HG03135 (cell line): ENCODE data around the gene ZBTB7C.

Source experiments
- ATAC-seq: cut with Tn5 transposase; IDR thresholded peaks from one replicate; pipeline ENCODE4 v1.9.1; 2021; ENCODE audit warnings: mild to moderate bottlenecking, moderate library complexity; ENCODE audit not compliant: unreplicated experiment

ZBTB7C gene

DNA sequence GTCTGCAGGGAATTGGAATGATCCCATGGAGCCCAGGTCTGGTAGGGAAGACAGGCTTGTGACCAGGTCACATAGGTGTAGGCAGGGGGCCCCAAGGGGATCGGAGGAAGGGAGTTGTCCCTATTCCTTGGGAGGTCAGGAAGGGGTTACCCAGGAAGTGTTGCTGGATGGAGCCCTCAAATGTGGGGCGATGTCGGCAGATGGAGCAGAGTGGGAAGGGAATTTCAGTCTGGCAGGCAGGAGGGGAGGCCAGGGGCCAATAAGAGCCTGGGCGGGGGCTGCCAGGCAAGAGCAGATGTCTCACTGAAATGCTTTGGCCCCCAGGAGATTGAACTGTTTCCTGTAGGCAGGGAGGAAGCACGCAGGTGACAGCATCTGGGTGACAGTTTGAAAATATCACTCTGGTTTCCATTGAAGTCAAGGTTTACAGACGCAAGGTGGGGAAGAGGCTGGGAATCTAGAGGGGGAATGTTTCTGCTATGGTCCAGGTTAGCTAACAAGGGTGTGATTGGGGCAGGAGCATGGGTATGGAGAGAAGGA lies 397.2 kb downstream of the ZBTB7C start:
- ATAC-seq = no peak

DNA sequence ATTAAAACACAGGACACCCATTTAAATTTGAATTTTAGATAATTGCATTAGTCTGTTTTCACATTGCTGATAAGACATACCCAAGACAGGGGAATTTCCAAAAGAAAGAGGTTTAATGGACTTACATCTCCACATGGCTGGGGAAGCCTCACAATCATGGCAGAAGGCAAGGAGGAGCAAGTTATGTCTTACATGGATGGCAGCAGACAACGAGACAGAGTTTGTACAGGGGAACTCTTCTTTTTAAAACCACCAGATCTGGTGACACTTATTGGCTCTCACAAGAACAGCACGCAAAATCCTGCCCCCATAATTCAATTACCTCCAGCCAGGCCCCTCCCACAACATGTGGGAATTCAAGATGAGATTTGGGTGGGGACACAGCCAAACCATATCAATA lies 398.9 kb downstream of the ZBTB7C start:
- no peak for ATAC-seq

DNA sequence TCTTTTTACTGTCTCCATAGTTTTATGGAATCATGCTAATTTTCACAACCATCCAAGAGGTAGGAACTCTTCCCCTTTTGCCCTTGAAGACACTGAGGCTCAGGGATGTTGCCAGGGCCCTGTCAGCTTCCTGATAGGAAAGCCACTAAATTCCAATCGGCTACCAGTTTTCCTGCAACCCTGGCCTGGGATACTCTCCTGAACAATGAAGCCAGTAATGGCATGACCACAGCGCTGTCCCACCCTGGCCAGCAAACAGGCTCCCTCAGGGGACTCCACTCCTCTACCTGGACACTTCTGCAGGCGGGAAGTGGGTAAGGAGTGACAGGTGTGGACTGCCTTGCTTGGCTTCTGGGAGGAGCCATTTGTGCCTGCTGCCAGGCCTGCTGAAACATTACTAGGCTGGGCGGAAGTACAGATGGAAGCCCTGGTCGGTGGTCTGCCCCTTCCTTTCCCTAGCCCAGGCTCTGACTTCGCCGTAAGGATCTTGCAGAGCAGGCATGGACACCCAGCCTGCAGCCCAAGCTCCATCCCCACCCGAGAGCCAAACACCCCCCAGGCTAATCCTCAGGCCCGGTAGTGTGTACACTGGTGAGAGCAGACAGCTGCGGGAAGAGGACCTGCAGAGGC lies 400.0 kb downstream of the ZBTB7C start:
- no peak for ATAC-seq

DNA sequence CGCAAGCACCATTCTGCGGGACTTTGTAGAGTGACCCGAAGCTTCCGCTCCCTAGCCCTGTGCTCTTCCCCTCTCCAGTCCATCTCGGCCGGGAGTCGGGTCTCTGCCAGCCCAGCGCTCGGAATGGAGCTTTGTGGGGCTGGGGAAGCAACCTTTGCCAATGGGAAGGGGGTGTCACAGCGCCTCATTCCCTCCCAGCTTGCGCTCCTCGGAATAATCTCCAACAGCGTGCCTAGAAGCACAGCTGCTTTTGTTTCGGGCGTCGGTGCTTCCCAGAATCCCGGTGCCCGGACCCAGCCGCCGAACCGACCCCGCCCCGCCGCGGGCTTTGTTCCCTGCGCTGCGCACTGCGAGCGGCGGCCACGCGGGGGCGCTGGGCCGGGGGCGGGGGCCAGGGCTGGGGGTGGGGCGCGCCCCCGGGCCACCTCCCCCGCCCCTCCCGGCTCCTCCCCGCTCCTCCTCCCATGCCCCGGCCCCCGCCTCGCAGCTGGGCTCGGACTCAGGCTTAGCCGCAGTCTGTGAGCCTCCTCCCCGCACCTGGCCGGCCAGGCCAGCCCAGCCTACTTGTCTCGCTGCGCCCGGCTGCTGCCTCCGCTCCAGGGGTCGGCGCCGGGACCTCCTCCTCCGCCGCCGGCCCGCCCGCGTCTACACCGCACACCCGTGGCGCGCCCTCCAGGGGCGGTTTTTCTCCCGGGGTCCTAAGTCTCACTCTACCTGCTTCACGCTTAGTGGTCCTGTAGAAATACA lies 401.1 kb downstream of the ZBTB7C start:
- peak; percentile 65 for ATAC-seq

DNA sequence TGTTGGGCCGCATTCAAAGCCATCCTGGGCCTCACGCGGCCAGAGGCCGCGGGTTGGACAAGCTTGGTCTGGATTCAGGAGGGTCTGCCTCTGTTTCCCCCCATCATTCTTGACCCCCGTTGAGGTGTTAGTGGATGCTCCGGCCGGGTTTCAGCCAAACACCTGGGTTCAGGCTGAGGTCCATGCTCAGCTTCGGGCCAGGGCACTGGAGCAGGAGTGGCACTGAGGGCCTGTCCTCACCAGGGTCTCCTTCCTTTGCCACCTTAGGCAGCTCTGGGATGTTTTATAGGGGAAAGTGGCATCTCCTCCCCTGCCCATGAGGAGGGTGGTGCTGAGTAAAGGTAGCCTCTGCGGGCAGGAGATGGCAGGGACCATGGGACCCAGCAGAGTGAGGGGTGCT lies 401.8 kb downstream of the ZBTB7C start:
- no peak for ATAC-seq

DNA sequence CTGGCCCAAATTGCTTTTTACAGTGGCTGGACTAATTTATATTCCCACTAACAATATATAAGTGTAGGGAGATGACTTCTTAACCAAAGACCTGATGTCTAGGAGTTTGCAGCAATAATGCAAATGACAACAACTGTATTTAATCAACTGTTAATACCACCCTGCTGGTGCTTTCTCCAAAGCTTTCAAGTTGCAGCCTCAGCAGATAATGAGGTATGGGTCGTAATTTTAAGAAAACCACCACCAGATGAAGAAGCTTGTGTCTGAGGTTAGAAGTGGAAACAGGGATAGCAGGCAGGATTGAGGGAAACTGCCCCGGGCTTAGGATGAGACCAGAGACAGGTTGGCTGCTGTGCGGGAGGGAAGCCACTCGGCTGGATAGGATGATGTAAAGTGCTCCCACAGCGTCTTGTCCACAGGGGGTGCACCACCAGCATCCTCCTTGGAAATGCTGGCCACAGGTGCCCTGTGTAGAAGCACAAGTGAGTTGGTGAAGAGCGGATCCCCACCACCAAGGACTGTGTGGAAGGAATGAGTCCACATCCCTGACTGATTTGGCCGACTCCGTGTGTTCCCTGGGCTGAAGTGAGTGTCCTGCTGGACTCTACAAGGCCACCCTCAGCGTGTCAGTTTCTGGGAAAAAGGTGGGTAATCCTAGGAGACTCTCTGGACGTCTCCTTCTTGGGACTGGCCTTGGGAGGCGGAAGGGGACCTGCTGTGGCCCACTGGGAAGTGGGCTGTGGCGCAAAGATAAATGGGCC lies 402.6 kb downstream of the ZBTB7C start:
- no peak for ATAC-seq

DNA sequence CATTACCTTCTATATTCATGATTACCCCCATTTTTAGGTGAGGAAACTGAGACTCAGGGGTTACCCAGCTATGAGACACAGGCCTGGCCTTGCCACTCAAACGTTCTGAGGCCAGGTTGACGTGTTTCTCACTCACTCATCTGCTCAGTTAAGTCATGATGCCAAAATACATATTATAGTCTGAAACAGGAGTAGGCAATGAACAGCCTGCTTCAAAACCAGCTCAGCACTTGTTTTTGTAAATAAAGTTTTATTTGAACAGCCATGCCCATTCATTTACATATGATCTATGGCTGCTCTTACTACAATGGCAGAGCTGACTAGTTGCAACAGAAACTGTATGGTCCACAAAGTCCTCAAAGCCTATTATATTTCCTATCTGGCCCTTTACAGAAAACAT lies 404.6 kb downstream of the ZBTB7C start:
- no peak for ATAC-seq

DNA sequence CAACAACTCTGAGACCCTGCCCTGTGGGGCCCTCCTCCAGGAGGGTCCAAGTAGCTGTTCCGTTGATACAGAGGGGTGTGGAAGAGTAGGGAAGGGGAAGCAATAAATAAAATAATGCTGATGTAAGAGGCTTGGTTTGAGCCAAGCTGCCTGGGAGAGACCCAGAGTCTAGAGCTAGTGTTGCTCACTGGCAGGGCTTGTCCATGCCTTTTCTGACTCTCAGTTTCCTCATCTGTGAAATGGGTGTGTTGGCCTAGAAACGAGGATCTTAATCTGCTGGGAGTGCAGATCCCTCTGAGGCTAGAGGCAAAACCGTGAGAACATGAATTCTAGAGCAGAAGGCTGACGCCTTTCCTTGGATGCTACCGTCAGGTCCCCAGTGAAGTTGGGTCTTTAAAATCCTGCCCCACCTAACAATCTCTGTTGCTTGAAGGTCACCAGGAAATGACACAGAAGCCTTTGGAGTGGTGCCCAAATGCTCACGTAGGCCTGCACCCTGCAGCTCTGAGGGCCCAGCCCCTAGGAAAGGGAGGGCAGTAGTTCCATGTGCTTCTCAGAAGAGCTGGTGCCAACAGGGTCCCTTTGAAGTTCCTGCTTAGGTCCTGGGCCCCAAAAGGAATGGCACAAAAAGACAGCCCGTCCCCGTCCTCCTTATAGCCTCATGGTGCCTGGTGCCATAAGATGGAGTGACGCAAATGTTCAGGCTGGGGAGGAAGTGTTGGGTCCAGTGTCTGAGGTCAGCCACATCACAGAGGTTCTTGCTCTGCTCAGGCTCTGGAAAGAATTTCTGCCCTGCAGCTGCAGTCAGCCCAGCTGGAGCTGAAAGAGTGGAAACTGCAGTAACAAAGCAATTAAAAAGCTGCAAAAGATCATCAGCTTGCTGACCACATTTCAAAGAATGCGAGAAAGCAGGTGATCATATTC lies 405.5 kb downstream of the ZBTB7C start:
- ATAC-seq = no peak

DNA sequence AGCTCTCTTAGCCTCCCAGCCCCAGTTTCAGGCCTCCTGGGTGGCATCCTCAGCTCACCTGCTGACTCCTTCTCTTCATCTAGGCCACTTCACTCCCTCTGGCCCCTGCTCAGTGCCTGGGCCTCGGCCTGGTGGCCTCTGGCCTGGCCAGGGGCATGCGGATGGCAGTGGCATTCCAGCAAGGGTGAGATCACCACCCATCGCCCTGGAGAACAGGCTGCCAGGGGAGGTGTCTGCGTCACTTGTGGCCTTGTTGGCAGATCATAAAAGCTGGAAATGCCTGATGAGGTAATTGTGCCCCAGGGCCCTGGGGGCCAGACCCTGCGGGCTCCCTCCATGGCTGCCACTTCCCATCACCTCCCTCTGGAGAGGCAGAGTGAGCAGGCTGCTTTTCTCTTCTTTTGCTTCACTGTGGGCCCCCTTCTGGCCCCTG lies 406.2 kb downstream of the ZBTB7C start:
- ATAC-seq = no peak

DNA sequence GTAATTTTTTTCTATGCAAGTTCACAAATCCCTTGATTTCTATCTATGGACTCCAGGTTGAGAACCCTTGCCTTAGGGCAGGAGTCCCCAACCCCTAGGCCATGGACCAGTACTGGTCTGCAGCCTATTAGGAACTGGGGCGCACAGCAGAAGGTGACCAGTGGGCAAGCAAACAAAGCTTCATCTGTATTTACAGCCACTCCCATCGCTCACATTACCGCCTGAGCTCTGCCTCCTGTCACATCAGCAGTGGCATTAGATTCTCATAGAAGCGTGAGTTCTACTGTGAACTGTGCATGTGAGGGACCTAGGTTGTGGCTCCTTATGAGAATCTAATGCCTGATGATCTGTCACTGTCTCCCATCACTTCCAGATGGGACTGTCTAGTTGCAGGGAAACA lies 408.5 kb downstream of the ZBTB7C start:
- ATAC-seq = no peak

DNA sequence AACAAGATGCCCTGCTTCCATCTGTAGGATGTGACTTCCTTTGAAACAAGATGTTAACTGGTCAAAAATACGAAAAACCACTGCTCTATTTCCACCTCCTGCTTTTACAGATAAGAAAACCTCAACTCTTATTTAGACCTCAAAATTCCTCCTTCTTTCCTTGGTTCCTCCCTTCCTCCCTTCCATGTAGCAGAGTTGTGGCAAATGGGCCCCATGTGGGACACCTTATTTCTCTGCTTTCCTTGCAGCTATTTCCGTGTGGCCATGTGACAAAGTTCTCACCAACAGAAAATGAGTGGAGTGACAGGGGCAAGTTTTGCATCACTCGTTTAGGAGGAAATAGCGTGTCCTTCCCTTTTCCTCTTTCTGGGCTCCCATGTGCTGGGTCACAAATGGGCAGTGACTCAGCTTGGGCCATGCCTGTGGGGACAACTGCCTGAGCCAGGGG lies 409.4 kb downstream of the ZBTB7C start:
- no peak for ATAC-seq

DNA sequence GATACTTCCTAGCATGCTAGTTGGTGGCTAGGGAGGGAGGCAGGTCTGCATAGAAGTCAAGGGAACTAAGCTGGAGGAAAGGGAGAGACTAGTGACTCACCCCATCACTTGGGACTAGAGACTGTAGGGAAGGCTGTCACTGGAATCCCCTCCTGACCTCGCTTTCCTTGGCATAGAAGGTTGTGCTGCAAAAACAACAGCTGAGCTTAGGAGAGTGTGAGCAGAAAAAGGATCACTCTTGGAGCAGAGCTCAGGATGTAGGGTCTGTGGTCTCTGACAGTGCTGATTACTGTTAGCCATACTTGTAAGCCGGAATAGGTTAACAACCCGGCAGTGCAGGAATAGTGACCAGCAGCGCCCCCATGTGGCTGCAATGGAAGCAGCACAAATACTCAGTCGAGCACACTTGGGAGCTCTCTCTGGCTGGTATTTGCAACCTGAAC lies 411.8 kb downstream of the ZBTB7C start:
- ATAC-seq = no peak

DNA sequence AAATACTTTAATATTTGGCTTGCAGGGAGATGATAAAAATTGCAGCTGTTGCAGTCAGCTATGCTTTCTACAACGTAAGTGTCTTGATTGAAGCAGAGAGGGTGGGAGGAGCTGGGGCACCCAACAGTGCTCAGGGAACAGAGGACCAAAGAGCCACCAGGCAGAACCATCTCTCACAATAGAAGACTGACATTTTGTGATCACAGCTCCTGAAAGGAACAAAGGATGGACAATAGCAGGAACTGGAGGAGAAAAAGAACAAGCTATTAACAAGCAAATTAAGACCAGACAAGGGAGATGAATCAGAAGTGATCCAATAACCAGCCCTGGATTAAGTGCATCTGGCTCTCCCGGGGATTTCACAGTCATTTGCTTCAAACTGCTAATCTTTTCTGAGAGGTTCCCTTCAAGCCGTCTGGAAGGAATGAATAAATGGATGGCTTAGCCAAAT lies 413.1 kb downstream of the ZBTB7C start:
- ATAC-seq = no peak

DNA sequence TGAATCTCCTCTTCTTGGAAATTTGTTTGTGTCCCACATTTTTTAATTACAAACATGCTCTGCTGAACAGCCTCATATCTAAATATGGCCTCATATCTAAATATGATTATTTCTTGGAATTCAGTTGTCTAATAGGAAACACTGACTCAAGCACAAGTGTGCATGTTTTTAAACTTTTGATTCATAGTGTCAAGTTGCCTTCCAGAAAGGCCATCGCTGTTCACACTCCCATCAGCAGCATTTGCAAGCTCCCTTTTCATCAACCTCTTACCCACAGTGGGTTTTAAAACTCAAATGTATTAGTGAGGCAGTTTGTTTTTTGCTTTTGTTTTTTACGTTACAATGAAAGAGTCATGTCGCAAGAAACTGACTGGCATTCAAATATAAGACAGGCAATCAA lies 413.5 kb downstream of the ZBTB7C start:
- ATAC-seq = no peak

DNA sequence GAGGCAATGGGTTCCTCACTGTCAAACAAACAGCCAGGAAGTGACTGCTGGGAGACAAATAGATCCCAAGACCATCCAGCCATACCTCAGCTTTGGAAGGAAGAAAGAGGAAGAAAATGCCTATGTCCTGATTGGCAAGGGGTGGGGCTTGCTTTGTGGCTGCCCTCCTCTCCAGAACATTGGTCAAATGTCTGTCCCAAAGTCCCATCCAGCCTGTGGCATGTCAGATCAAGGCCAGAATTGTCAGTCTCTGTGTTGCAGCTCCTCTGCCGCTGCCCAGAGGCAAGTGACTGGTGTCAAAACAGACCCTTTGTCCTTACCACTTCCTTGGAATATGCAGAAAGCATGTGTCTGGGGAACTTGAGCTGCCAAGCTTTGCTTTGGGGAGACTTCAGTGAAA lies 415.8 kb downstream of the ZBTB7C start:
- ATAC-seq = no peak

DNA sequence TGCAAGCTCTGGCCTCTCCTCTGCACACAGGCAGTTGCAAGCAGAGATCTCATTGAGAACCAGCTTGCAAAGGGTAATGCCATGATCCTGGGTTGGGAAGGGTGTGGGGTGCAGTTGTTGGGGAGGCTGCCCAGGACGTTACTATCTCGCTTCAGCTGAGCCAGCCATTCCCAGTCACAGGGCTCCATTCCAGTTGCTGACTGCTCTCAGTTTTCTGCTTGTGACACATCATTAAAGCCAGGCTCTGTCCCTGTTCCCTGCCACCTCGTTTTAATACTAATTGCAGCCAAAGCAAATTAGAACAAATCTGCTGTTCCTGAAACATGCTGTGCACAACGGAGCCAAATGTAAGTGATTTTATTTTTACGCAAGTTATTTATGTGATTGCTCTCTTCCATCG lies 416.2 kb downstream of the ZBTB7C start:
- no peak for ATAC-seq

DNA sequence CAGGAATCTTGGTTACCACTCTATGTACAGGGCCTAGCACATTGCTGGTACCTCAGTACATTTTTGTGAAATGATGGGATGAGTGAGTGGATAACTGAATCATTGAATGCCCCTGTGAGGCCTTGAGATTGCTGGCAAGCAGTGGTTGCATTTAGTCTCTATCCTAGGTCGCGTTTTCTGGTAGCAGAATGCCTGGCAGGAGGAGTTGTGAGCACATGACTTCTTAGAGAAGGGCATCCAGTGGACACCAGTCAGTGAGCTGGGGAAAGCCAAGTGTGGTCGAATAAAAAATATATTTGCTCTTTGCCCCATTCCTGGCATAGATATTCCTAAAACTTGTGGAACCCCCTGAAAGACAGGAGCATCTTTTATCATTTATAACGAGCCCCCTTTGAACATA lies 416.9 kb downstream of the ZBTB7C start:
- ATAC-seq = no peak

DNA sequence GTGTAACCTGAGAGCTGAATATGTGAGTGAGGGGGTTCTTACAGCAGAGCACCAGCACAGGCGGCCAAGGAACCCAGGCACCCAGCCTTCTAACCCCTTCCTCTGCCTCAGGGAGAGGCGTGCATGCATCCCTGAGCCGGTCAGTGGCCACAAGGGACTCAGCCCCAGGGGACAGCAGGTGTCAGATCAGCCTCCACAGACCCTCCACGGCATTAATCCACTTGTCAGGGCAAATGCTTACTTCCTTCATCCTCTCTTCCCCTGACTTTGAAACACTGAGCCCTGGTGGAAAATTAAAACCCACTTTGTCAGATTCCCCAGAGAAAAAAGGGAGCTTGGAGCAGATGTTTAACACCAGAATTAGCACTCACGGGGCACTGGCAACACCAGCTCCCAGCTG lies 418.2 kb downstream of the ZBTB7C start:
- ATAC-seq = no peak

DNA sequence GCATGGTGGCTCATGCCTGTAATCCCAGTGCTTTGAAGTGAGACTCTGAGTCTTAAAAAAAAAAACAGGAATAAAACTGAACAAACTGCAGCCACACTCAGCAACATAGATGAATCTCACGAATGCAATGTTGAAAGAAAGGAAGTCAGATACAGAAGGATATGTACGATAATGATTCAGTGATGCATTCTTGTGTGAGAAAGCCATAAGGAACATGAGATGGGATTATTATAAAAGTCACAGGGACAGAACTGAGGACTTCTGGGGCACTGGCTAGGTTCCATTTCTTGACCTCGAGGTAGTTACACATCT lies 421.8 kb downstream of the ZBTB7C start:
- ATAC-seq = no peak

DNA sequence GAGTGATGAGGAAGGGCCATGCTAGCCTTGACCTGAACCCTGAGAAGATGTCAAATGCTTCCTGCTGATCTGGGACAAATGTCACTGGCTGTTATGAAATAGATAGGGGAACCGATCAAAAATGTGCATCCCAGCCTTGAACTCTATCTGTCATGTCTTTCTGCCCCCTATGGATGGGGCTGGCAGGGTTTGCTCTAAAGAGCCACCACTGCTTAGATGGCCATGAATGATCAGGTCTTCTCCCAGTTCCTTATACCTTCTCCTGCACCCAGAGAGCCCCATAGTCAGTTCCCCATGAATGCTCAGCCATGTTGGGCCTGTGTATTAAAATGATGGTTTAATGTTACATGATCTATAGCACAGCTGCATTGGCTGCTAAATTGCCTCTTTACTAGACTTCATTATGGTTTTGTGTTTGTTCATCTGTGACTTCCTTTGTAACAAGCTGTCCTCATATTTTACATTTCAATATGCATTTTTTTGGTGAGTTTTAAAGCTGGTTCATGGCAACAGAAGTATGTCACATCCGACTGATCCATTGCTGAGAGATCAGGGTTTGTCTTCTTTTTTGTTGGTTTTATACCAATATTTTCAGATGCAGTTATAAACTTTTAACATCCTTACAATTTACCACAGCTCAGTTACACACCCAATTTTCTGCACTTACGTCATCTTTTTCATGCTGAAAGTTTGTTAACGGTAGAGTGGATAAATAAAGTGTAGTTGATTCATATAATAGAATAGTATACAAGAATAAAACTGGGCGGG lies 422.4 kb downstream of the ZBTB7C start:
- ATAC-seq = no peak
